ENCODE results near the gene SRM.

SRM gene

DNA sequence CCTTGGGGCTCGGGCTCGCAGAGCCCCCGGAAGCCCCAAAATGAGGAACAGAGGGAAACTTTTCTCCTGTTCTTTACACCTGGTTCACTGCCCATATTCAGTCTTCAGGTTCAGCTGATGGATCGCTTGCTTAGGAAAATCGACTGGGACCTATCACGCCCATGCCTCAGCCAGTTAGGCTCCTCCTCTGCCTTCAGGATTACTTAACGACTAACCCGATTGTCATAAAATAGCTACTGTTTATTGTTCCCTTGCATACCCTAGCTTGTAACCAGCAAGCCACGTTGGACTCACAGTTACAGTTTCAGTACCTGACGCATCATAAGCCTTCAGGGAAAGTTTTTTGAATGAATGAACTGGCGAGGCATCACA is 46.7 kb downstream of the SRM start:
- DNase-seq (ENCODE audit: low read depth), result peak; percentile 2

DNA sequence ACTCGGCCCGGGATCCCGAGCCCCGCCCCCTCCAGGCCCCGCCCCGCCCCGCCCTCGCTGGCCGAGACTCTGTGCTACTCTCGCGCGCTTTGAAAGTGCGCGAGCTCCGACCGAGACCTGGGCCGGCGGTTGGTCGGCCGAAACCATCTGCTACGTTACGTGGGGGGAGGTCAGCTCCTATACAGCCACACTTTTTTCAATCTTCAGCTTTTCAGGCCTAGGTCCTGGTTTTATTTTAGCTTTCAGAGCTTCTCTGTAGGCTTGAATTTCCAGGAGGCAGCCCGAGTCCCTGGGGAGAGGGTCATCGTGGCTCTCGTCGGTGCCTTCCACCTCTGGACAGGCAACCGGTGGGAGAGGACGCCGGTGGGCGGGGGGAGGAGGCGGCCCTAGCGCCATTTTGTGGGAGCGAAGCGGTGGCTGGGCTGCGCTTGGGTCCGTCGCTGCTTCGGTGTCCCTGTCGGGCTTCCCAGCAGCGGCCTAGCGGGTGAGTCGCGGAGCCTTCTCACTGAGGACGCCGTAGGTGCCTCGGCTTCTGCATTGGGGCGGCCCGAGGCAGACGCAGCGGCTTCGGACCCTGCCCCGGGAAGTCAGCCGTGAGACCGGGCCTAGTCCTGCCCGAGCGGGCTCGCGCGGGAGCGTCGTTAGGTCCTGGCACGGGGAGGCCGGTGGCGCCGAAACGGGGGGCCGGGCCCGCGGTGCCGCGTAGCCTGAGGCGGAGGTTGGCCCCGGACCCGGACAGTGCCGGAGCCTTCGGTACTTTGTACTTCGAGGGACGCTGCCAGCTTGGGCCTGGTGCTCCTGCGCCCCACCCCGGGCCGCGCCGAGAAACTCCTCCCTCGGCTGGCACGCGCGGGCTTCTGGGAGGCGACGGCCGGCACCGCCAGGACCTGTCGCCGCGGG is 47.3 kb downstream of the SRM start, which contains the start of gene TARDBP:
Gene TARDBP (plus strand): TSS at position 395 of the 900 bp plus-strand sequence. CDS start 1,074 bp downstream, outside the sequence.
- peak; percentile 84 for DNase-seq (ENCODE audit: low read depth)
